ENCODE measurements around the gene HOXD10. TPM values are rescaled to one million over a fixed set of nuclear protein-coding genes. Genes with fewer than 3 reads are reported as not detected.

HOXD10 gene
- total and polyA plus RNA-seq, 7 donors = 0.03 to 0.04 TPM; not detected in 5

GRCh38 chr2:176096986-176097819 is 19.4 kb upstream of the HOXD10 start:
- peaks cover 23% of the 10 kb centered on the region for H3K4me1 ChIP-seq
- intact Hi-C loops (cut with DNase I) = loop anchor here (5.0 to 10.0 kb wide), 2 partner anchors 842 to 845 kb away; no protein-coding TSS in a partner anchor
- TF ChIP-seq CTCF (IDR thresholded peaks at IDR 0.05) = peak; percentile 83
- 2% methylated on average over 36 to 45 of the region's 45 CpGs for WGBS, 3 donors
- no peaks in the 10 kb centered on the region for H3K36me3 ChIP-seq (ENCODE audit: insufficient read depth in 1 of 2, low read depth in 1 of 2)
- H3K9me3 ChIP-seq = no peaks in the 10 kb centered on the region
- peaks cover 3 to 100% (median 76%) of the 10 kb centered on the region in 3 donors for H3K27me3 ChIP-seq (ENCODE audit: insufficient read depth in 3 of 3, low read length in 2 of 3)
- H3K4me3 ChIP-seq = peak overlapping the region; percentile 61
- H3K27ac ChIP-seq = no peak overlapping the region
- DNase-seq (peak; percentile 58 to 79), ATAC-seq (peak; percentile 88 to 95 (median 91))

- no peak overlapping the region for H3K27ac ChIP-seq
- no peaks in the 10 kb centered on the region for H3K9me3 ChIP-seq
- no peak for DNase-seq
- no peak for ATAC-seq
- TF ChIP-seq CTCF (IDR thresholded peaks at IDR 0.05) = no peak
- H3K36me3 ChIP-seq (ENCODE audit: insufficient read depth in 1 of 2, low read depth in 1 of 2) = no peaks in the 10 kb centered on the region
- 2 to 4% (median 3%) methylated on average over 18 of the region's 18 CpGs for WGBS, 3 donors
- intact Hi-C loops (cut with DNase I) = loop anchor here (5.0 to 10.0 kb wide), 2 partner anchors 843 to 846 kb away; no protein-coding TSS in a partner anchor
- peaks cover 23% of the 10 kb centered on the region for H3K4me1 ChIP-seq
- peaks cover 3 to 100% (median 72%) of the 10 kb centered on the region in 3 donors for H3K27me3 ChIP-seq (ENCODE audit: insufficient read depth in 3 of 3, low read length in 2 of 3)
- H3K4me3 ChIP-seq = peak overlapping the region; percentile 61
These were observed 18.7 kb upstream of the HOXD10 start for GRCh38 chr2:176097820-176098365.

GRCh38 chr2:176098366-176099158 is 18.0 kb upstream of the HOXD10 start:
- H3K27ac ChIP-seq = no peak overlapping the region
- ATAC-seq = peak in 3 of 4 donors; percentile 5 to 14 (median 6)
- no peaks in the 10 kb centered on the region for H3K9me3 ChIP-seq
- no peak for TF ChIP-seq CTCF (IDR thresholded peaks at IDR 0.05)
- intact Hi-C loops (cut with DNase I) = loop anchor here (5.0 to 10.0 kb wide), 2 partner anchors 844 to 846 kb away; no protein-coding TSS in a partner anchor
- H3K4me1 ChIP-seq = peaks cover 18% of the 10 kb centered on the region
- H3K4me3 ChIP-seq = no peak overlapping the region
- H3K27me3 ChIP-seq (ENCODE audit: insufficient read depth in 3 of 3, low read length in 2 of 3) = peaks cover 5 to 100% (median 66%) of the 10 kb centered on the region in 3 donors
- no peaks in the 10 kb centered on the region for H3K36me3 ChIP-seq (ENCODE audit: insufficient read depth in 1 of 2, low read depth in 1 of 2)
- WGBS, 3 donors = 4 to 7% (median 6%) methylated on average over 35 of the region's 35 CpGs
- DNase-seq = no peak

GRCh38 chr2:176099159-176099727 is 17.3 kb upstream of the HOXD10 start:
- Histone ChIP-seq H3K4me3 (no peak overlapping the region), H3K27me3 (ENCODE audit: insufficient read depth in 3 of 3, low read length in 2 of 3) (peaks cover 5 to 100% (median 67%) of the 10 kb centered on the region in 3 donors), H3K27ac (no peak overlapping the region), H3K36me3 (ENCODE audit: insufficient read depth in 1 of 2, low read depth in 1 of 2) (no peaks in the 10 kb centered on the region), H3K9me3 (no peaks in the 10 kb centered on the region), H3K4me1 (peaks cover 21% of the 10 kb centered on the region)
- TF ChIP-seq CTCF (IDR thresholded peaks at IDR 0.05) = no peak
- WGBS, 3 donors = 9 to 12% (median 12%) methylated on average over 30 of the region's 30 CpGs
- intact Hi-C loops (cut with DNase I) = loop anchor here (5.0 to 10.0 kb wide), 2 partner anchors 844 to 847 kb away; no protein-coding TSS in a partner anchor
- ATAC-seq (no peak), DNase-seq (no peak)

All from psoas muscle (tissue), 8 donors.